ENCODE results near the gene HSPB9.

The HSPB9 gene

DNA sequence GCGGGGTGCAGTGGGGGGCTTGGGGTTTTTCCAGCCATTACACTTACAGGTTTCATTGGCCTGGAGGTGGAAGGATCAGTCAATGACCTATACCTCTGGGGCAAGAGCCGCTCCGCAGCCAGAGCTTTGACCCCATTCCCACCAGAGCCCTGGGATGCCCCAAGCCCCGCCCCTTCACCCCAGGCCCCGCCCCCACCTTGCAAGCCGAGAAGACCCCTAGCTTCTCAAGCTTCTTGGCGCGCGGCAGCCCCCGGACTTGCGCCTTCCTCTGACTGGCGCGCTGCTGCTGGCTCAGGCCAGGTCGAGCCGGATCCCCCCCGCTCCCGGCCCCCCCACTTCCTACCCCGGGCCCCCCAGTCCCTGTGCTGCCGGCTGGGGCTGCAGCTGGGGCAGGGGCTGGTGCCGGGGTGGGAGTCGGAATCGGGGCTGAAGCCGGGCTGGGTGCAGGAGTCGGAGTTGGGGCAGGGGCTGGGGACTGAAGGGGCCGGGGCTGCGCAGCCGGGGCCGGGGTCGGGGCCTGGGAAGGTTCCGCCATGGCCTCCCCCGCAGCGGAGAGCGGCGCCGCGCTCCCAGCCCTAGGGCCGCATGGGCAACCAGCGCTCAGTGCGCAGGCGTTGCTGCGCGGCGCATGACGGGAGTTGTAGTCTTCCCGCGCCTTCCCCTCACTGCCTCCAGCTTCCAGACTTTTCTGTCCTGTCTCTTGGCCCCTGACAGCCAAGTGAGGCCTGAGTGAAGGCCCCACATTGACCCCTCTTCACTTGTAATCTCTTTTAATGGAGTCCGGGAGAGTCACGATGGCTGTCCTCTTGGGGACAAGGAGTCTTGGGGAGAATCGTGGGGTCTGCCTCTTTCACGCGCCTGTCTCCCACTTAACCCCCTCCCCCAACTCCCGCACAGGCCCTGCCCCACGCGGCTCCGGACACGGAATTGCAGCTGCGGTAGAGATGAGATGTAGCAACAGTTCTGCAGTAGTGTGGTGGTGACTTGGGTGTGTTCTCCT lies 1.5 kb upstream of the HSPB9 start, which contains the start of gene KAT2A:
TSS of gene KAT2A (minus strand) at position 598 of the 1,000 bp plus-strand sequence. CDS start at position 535, 63 bp downstream.
- H3K4me3 ChIP-seq (ENCODE audit: low read depth, low read length) = peak within 1 kb of the TSS; percentile 54
- no peak for TF ChIP-seq CTCF (IDR thresholded peaks at IDR 0.05; ENCODE audit: borderline replicate concordance, insufficient read depth, low read depth, low read length)

GRCh38 chr17:42124256-42124655 lies 1.7 kb downstream of the HSPB9 start:
- no peak for TF ChIP-seq CTCF (IDR thresholded peaks at IDR 0.05; ENCODE audit: borderline replicate concordance, insufficient read depth, low read depth, low read length)
- no peak overlapping the region for H3K4me3 ChIP-seq (ENCODE audit: low read depth, low read length)

DNA sequence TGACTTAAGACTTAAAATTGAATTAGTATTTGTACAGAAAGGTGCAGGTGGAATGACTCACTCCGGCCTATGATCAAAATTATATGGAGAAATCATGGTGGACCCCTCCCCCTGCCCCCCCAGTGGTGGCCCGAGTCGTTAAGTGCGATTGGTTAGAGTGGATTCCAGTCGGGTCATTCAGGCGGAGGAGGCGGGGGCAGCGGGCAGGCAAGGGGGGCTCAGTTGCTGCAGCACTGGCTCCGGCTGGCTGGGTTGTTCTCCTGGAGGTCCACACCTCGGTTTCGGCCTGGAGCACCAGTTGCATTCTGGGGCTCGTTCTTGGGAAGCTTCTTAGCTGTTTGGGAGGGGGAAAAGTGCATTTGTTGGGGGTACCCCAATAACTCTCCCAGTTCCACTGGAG lies 3.0 kb downstream of the HSPB9 start:
- no peak for TF ChIP-seq CTCF (IDR thresholded peaks at IDR 0.05; ENCODE audit: borderline replicate concordance, insufficient read depth, low read depth, low read length)
- H3K4me3 ChIP-seq (ENCODE audit: low read depth, low read length) = no peak overlapping the region

DNA sequence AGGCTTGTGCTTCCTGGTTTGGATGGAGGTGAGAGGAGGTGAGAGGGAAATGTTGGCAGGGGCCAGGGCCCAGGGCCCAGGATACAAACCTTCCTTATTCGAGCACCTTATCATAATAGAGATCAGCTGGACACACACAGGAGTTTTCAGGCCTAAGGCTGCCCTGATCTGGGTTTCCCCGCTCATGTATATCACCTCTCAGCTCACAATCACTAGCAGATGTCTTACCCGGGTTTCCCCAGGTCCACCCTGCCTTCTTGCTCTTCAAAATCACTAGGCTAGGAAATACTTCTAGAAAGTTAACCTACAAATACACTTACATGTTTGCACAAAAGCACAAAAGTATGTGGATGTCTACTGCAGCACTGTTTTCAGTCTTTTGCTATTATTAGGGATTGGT lies 4.2 kb downstream of the HSPB9 start:
- no peak overlapping the region for H3K4me3 ChIP-seq (ENCODE audit: low read depth, low read length)
- TF ChIP-seq CTCF (IDR thresholded peaks at IDR 0.05; ENCODE audit: borderline replicate concordance, insufficient read depth, low read depth, low read length) = no peak

GRCh38 chr17:42127414-42127813 lies 4.8 kb downstream of the HSPB9 start:
- TF ChIP-seq CTCF (IDR thresholded peaks at IDR 0.05; ENCODE audit: borderline replicate concordance, insufficient read depth, low read depth, low read length) = no peak
- H3K4me3 ChIP-seq (ENCODE audit: low read depth, low read length) = no peak overlapping the region

DNA sequence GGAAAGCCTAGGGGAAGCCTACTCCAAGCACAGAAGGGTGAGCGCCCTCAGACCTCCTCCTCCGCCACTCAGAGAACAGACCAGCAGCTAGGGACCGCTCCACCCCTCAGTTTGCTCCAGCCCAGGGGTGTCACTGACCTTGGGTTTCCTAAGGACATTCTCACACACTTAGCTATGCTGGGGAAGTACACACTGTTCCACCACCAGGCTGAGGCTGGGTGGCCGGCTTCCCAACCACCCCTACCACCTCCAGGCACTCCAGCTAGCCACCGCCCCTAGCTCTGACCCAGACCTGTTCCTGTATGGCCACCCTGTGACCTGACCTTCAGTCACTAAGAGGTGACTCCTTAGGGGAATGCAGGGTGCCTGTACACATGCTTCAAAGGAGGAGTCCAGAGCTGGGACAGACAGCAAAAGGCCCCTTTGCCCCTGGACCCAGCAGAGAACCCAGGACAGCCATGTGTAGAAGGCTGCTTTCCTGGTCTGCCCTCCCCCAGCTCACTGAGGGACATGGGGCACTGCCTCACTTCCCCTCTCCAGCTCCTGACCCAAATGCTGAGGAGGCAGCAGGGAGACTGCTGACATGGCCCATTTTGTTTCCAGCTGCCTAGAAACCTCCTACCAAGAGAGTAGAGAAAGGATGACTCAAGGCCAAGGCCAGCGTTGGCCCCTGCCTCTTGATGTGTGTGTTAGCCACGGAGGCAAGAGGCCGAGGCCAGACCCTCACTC lies 6.7 kb downstream of the HSPB9 start:
- no peak for TF ChIP-seq CTCF (IDR thresholded peaks at IDR 0.05; ENCODE audit: borderline replicate concordance, insufficient read depth, low read depth, low read length)
- no peak overlapping the region for H3K4me3 ChIP-seq (ENCODE audit: low read depth, low read length)

Measured in GM12875 (cell line).